GM19455 (cell line): Measurements from ENCODE around the gene NEK2.
"Not testable (repeated sequence)": the region's sequence is repeated elsewhere in the genome, so short reads cannot be mapped to it uniquely, and the experiment has no call there.

Source experiments
- ATAC-seq: cut with Tn5 transposase; IDR thresholded peaks from one replicate; pipeline ENCODE4 v1.9.1; 2021; ENCODE audit not compliant: unreplicated experiment

NEK2 gene

GRCh38 chr1:211695135-211695816 is 19.9 kb upstream of the NEK2 start:
- peak; percentile 45 for ATAC-seq

GRCh38 chr1:211693911-211694310 is 18.5 kb upstream of the NEK2 start:
- not testable (repeated sequence) for ATAC-seq

GRCh38 chr1:211688421-211688820 is 13.0 kb upstream of the NEK2 start:
- ATAC-seq, result no peak

- no peak for ATAC-seq
Observed at GRCh38 chr1:211687462-211688215, 12.2 kb upstream of the NEK2 start.

DNA sequence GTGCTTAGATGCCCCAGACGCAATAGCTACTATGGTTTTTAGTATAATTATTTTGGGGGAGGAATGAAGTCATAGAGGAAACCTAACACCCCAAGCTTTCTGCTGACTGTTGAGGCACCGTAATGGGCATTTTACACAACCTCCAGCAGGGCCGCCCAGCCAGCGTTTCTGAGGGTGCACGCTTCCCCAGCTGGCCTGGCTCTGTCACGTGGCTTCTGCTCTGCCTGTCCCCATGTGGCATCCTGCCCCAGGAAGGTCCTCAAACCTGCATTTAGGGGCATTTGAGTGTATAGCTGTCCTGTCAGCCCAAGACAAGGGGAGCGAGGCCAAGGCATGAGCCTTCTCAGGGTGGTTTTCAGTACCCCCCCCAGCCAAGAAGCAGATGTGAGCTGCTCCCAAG is 10.4 kb upstream of the NEK2 start:
- ATAC-seq, result no peak

DNA sequence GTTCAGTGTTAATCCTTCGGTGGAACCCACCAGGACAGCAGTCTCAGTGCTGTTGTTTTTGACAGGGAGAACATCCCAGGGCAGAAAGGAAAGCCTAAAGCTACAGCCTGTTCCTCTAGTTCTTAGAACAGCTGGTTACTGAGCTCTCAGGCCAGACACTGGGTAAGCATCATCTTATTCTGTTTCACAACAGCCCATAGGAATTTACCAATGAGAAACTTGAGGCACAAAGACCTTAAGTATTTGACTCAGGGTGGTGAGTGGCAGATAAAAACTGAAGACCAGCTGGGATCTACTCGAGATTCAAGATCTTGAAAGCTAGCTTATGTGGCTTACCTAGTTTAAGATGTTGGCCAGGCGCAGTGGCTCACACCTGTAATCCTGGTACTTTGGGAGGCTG is 9.4 kb upstream of the NEK2 start:
- no peak for ATAC-seq

DNA sequence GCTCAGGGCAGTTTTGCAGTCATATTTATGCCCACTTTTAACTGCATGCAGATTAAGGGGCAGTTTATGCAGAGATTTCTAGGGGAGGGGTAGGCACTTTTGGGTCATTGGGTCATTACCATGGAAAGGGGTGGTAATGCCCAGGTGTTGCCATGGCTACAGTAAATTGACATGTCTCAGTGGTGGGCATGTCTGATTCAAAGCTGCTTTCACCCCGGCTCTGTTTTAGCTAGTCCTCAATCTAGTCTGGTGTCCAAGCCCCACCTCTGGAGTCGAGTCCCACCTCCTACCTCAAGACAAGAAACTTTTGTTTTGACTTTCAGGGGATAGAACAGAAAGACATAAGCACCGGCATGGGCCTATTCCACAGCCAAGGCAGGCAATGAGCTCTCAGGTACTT is 8.9 kb upstream of the NEK2 start:
- ATAC-seq, result no peak

DNA sequence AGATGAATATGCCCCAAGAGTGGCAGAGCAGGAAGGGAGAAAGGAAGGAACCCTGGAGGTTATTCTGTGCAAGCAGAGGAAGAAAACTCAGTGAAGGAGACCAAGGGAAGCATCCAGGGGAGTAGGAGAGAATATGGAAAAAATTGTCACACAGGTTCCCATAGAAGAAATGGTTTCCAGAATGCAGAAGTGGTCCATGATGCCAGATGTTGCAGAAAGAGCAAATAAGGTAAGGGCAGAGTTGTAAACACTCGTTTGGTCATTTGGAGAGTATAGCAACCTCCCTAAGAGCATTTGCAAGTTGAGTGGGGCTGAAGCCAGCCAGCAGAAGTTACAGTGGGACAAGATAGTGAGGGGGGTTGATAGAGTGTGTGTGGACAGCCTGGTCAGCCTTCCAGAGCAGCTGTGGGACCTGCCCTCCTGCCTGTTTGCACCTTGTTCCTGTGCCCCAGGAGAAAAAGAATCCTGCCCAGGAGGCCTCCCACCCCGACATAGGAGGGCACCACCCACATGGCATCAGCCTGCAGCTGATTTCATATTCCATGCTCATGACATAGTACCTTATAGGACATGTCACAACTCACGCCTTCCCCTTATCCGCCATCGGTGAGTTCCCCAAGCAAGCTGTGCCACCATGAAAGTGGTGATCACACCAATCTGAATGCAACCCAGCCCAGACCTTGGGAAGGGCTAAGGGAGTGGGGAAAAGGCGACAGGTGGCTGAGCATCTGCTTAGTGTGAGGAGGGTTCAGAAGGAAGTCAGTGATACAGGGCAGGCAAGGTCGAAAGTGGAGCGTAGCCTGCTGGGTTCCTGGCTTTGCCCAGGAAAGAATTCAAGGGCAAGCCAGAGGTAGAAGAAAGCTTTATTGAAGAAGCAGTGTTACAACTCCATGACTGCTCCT is 8.2 kb upstream of the NEK2 start:
- ATAC-seq, result no peak

GRCh38 chr1:211682186-211682585 is 6.8 kb upstream of the NEK2 start:
- not testable (repeated sequence) for ATAC-seq

DNA sequence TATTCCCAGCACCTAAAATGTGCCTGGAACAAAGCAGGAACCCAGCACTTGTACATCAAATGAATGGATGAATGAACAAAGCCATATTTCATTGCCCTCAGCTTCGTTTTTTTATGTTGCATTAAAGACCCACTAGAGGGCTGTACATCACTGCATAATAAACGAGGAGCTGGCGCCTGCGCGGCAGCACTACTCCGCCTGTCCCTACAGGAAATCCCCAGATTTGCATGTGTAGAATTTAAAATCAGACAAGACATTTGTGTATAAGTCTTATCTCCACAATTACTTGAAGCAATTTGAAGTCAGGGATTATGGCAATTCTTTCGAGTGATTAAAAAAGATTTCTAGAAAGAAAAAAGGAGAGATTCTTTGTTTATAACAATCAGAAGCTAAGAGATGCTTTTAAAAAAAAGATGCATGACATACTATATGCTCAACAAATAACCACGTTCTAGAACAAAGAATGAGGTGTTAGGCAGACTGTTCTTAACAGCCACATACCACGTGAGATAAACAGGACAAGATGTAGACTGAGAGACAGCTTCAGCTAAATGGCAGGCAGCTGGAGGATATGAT is 5.4 kb upstream of the NEK2 start:
- peak; percentile 78 for ATAC-seq

GRCh38 chr1:211677659-211678058 is 2.2 kb upstream of the NEK2 start:
- no peak for ATAC-seq

DNA sequence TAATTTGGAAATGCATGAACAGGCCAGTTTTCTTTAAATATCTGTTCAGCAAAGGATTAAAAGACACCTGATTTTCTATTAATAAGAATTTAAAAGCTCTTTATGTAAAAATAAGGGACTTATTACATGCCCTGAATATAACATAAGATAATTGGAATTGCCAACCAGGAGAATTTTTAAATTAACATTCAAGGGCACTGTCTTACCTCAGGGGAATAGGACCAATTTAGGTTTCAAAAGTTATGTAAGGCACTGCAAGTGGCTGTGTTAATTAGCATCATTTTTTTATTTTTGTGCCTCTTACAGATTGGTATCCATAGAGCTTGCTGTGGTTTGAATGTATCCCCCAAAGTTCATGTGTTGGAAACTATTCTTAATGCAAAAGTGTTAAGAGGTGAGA is 1.3 kb upstream of the NEK2 start:
- ATAC-seq, result no peak

GRCh38 chr1:211676106-211676583 is 724 bp upstream of the NEK2 start:
- no peak for ATAC-seq

GRCh38 chr1:211667065-211667617 is 8.3 kb downstream of the NEK2 start:
- ATAC-seq, result no peak

- ATAC-seq, result no peak
Observed at GRCh38 chr1:211660718-211661222, 14.7 kb downstream of the NEK2 start.

DNA sequence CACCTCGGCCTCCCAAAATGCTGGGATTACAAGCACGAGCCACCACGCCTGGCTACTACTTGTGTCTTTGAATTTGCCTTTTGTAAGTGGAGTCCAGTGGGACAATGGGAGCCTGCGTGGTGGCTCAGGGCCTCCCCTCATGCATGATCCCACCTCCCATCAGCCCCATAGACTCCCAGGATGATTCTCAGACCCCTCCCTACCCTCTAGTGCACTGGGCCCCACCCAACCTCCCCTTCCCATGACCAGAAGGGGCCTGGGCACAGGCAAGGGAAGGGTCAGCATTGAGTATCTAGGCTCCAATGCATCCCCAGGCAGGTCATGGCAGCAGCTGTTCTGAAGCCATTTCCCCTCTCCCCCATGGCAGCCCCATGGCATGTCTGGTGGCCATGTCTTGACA is 18.7 kb downstream of the NEK2 start:
- no peak for ATAC-seq

DNA sequence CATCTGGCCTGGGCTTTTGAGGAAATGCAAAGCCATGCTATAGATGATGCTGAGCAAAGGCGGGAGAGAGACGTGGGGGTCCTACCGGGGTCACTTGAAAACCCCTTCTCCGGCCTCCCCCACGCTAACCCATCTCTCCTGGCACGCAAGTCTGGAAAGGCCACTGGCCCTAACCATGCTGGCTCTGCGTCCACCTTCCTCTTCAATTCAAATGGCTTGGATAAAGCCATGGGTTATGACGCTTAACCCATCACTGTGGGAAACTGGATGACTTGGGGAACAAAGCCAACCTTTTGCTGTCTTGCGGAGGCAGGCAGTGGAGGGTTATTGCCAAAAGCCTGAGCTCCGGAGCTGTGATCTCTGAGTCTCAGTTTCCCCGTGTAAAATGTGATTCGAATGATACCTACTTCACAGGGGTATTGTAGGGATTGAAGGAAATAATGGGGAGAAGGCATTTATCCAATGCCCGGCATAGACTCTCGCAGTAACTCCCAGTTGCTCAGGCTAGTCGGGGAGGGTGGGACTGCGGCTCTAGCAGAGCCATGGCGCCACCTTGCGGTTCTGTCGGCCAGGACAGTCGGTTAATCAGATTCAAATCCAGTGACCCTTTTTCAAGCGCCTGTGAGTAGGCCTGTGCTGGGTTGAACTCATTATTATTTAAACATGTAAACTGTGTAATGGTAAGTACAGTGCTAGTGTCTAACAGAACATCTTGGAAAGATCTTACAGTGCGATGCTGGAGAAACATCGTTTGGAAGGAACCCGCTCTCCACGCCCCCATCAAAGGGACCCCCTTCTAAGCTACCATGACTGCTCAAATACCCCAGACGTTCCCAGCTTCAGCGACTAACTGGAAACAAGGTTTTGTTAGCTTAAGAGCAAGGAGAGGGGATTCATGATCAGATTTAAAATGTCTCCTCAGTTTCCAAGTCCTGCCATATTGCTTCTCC is 20.3 kb downstream of the NEK2 start:
- peak; percentile 76 for ATAC-seq

DNA sequence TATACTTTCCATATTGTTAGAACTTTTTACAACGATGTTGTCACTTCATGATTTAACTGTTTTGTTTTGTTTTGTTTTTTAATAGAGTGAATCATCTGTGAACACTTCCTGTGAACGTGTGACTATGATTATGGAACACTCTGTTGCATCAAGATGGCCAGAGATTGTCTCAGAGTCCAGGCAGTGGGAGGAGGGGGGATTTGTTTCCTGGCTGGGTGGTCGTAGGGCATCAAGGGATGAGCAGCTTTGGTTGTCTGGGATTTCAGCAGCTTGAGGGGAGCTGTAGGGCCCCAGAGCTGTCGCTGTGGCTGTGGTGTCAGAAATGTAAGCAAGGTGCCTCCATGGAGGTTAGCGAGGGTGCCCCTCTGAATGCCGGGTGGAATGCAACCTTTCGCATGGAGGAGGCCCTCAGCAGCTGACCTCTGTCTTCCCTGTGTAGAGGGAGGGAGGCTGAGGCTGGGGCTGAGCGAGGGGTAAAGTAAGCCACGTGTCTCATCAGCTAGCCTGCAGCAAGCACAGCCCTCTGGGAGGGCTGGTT is 21.4 kb downstream of the NEK2 start:
- ATAC-seq, result no peak

GRCh38 chr1:211653293-211653692 is 22.1 kb downstream of the NEK2 start:
- no peak for ATAC-seq
